ENCODE measurements around the gene PERM1. TPM values are rescaled to one million over a fixed set of nuclear protein-coding genes. Genes with fewer than 3 reads are reported as not detected.

The PERM1 gene
- polyA plus RNA-seq, 5 donors = 0.14 to 0.55 (median 0.19) TPM

- no peak for DNase-seq
Observed at GRCh38 chr1:964691-965525, 17.0 kb downstream of the PERM1 start.

- no peak for DNase-seq
Observed at GRCh38 chr1:963746-964525, 18.0 kb downstream of the PERM1 start.

- no peak for DNase-seq
Observed at GRCh38 chr1:963301-963651, 18.6 kb downstream of the PERM1 start.

- DNase-seq = no peak
Observed at GRCh38 chr1:962381-963300, 19.3 kb downstream of the PERM1 start.

GRCh38 chr1:961132-961669 lies 20.7 kb downstream of the PERM1 start:
- no peak for DNase-seq

GRCh38 chr1:960363-961131 lies 21.3 kb downstream of the PERM1 start, which contains the start of gene KLHL17:
KLHL17 (plus strand) TSS chr1:960584; CDS start chr1:960694, 110 bp downstream.
- peak in 1 of 2 donors; percentile 30 for DNase-seq

- no peak for DNase-seq
Observed at GRCh38 chr1:959731-960362, 22.0 kb downstream of the PERM1 start.

- DNase-seq = peak; percentile 89 to 90
Observed at GRCh38 chr1:958823-959730, 22.8 kb downstream of the PERM1 start, which contains the start of gene NOC2L. NOC2L (minus strand) TSS chr1:959256; CDS start chr1:959240, 16 bp downstream.

- no peak for DNase-seq
Observed at GRCh38 chr1:956636-957035, 25.3 kb downstream of the PERM1 start.

- DNase-seq = no peak
Observed at GRCh38 chr1:955474-955873, 26.4 kb downstream of the PERM1 start.

- no peak for DNase-seq
Observed at GRCh38 chr1:954927-955326, 27.0 kb downstream of the PERM1 start.

- no peak for DNase-seq
Observed at GRCh38 chr1:953524-954320, 28.2 kb downstream of the PERM1 start.

GRCh38 chr1:952603-953002 lies 29.3 kb downstream of the PERM1 start:
- DNase-seq = no peak

- DNase-seq = no peak
Observed at GRCh38 chr1:952201-952600, 29.7 kb downstream of the PERM1 start.

GRCh38 chr1:951364-951763 lies 30.5 kb downstream of the PERM1 start:
- DNase-seq = no peak

GRCh38 chr1:950881-951280 lies 31.0 kb downstream of the PERM1 start:
- DNase-seq = no peak

GRCh38 chr1:950268-950667 lies 31.6 kb downstream of the PERM1 start:
- DNase-seq = no peak

- DNase-seq = no peak
Observed at GRCh38 chr1:947958-948357, 33.9 kb downstream of the PERM1 start.

Data from right lung (tissue), 5 donors.